ENCODE results near the gene MRPL44.

GRCh38 chr2:223999862-224000261 lies 42.6 kb downstream of the MRPL44 start:
- TF ChIP-seq CTCF (IDR thresholded peaks at IDR 0.05; ENCODE audit: low read length) (no peak), EZH2 (optimal IDR thresholded peaks at IDR 0.05; ENCODE audit: low read depth, low read length) (no peak)

All from MM.1S (cell line).